WI38 (cell line): ENCODE measurements around the gene CCDC124.

Experiments used
- H3K4me3 ChIP-seq: 2 replicates; pipeline ENCODE4 v1.5.1; 2011; ENCODE audit warnings: low read depth, mild to moderate bottlenecking, control low read depth, low read length
- TF ChIP-seq, protein P1 (sequence below): IDR thresholded peaks from 2 replicates; pipeline ENCODE4 v1.5.1; 2012; ENCODE audit warnings: low read depth, mild to moderate bottlenecking, control low read depth, low read length

Gene CCDC124

DNA sequence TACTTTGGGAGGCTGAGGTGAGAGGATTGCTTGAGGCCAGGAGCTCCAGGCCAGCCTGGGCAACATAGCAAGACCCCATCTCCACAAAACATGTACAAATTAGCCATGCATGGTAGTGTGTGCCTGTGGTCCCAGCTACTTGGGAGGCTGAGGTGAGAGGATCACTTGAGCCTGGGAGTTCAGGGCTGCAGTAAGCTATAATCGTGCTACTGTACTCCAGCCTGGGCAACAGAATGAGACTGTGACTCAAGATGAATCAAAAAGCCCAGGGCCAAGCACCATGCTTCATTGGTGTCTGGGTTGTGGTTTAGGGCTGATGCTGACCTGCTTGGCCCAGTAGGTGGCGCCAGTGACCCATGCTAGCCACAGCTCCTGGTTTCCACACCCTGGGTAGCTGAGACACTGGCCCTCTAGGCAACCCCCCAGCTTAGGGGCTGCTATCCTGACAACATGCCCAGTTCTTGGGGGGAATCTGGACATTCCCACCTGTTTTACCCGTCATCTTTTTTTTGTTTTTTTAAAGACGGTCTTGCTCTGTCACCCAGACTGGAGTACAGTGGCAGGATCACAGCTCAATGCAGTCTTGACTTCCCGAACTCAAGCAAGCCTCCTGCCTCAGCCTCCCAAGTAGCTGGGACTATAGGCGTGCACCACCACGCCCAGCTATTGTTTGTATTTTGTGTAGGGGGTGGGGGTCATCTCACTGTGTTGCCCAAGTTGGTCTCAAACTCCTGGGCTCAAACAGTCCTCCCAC lies 5.5 kb downstream of the CCDC124 start:
- TF ChIP-seq, protein P1, sequence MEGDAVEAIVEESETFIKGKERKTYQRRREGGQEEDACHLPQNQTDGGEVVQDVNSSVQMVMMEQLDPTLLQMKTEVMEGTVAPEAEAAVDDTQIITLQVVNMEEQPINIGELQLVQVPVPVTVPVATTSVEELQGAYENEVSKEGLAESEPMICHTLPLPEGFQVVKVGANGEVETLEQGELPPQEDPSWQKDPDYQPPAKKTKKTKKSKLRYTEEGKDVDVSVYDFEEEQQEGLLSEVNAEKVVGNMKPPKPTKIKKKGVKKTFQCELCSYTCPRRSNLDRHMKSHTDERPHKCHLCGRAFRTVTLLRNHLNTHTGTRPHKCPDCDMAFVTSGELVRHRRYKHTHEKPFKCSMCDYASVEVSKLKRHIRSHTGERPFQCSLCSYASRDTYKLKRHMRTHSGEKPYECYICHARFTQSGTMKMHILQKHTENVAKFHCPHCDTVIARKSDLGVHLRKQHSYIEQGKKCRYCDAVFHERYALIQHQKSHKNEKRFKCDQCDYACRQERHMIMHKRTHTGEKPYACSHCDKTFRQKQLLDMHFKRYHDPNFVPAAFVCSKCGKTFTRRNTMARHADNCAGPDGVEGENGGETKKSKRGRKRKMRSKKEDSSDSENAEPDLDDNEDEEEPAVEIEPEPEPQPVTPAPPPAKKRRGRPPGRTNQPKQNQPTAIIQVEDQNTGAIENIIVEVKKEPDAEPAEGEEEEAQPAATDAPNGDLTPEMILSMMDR, result peak; percentile 91
- H3K4me3 ChIP-seq, result no peak overlapping the region

DNA sequence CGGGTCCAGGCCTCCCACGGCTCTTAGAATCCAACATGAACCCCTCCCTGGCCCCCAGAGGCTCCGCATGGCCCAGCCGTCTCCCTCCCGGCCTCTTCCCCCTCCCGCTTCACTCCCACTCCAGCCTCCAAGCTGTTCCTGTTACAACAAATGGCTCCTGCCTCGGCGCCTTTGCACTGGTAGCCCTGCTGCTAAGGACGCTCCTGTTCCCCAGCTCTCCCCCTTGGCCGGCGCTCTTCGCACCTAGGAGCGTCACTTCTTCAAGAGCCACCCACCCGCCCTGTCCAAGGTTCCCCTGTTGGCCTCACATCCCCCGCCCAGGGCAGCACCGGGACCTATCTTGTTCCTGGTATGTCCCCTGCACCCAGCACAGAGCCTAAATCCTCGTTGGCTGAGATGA lies 9.4 kb downstream of the CCDC124 start:
- no peak overlapping the region for H3K4me3 ChIP-seq
- TF ChIP-seq, protein P1, result no peak

DNA sequence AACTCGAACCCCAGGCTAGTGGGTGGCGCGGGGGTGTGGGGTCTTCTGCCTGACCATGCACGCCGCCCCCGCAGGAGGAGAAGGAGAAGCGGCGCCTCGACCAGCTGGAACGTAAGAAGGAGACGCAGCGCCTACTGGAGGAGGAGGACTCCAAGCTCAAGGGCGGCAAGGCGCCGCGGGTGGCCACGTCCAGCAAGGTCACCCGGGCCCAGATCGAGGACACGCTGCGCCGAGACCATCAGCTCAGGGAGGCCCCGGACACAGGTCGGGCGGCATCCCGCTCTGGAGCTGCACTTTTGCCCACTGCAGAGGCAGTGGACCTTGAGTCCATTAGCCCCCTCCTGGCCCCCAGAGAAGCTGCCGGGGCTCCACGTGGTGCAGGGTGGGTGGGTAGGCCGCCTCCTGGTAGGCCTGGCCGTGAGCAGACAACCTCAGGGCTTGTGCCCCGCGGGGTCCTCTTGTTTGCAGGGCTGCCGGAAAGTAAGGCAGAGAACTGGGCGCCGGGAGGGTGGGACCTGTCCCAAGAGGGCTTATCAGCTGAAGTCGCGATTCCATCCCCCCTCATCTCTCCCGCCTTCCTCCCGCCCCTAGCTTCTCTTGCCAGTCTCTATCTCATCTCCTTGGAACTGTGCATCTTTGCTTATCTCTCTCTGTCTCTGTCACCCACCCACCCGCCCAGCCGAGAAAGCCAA lies 9.9 kb downstream of the CCDC124 start:
- no peak overlapping the region for H3K4me3 ChIP-seq
- TF ChIP-seq, protein P1, result no peak

DNA sequence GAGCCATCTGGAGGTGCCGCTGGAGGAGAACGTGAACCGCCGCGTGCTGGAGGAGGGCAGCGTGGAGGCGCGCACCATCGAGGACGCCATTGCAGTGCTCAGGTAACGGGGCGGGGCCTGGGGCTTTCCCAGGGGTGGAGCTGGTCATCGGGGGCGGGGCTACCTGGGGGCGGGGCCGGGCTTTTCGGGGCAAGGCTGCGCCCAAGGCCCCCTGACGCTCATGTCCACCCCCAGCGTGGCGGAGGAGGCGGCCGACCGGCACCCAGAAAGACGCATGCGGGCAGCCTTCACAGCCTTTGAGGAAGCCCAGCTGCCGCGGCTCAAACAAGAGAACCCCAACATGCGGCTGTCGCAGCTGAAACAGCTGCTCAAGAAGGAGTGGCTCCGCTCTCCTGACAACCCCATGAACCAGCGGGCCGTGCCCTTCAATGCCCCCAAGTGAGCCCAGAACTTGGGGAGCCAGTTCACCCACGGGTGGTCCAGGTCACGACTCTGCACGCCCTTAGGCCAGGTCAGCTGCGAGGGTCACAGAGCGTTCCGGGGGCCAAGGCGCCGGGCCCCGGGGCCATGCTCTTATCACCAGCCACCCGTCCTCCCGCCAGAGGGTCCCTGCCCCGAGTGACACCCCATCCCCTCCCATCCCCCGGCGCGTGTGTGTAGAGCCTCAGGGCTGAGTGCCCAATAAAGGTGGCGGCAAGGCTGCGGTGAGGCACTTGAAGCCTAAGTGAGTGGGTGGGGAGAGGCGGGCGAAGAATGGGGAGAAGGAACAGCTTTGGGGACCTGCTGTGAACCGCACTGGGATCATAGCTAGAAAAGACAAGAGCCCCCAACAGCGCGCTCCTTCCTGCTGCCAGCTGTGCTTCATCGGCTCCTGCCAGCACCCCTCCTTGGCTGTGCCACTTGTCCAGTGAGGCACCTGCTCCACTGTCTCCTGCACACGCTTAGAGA lies 10.7 kb downstream of the CCDC124 start:
- no peak overlapping the region for H3K4me3 ChIP-seq
- TF ChIP-seq, protein P1, result no peak

DNA sequence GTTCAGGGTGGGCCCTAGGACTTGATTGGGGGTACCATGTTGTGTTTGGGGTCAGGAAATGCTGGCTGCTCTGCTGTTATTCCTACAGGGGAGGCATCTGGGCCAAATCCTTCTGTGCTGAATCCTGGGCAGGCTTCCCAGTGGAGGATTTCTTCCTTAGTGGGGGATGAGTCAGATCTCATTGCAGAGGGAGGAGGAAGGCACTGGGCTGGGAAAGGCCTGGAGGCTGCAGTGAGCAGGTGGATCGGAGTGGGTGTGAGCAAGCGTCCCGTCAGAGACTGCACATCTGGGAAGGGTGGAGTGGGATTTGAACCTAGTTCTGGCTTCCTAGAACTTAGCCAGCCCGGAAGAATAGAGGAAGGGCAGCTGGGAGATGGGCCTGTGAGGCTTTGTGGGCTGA lies 11.5 kb downstream of the CCDC124 start:
- no peak overlapping the region for H3K4me3 ChIP-seq
- TF ChIP-seq, protein P1, result no peak

DNA sequence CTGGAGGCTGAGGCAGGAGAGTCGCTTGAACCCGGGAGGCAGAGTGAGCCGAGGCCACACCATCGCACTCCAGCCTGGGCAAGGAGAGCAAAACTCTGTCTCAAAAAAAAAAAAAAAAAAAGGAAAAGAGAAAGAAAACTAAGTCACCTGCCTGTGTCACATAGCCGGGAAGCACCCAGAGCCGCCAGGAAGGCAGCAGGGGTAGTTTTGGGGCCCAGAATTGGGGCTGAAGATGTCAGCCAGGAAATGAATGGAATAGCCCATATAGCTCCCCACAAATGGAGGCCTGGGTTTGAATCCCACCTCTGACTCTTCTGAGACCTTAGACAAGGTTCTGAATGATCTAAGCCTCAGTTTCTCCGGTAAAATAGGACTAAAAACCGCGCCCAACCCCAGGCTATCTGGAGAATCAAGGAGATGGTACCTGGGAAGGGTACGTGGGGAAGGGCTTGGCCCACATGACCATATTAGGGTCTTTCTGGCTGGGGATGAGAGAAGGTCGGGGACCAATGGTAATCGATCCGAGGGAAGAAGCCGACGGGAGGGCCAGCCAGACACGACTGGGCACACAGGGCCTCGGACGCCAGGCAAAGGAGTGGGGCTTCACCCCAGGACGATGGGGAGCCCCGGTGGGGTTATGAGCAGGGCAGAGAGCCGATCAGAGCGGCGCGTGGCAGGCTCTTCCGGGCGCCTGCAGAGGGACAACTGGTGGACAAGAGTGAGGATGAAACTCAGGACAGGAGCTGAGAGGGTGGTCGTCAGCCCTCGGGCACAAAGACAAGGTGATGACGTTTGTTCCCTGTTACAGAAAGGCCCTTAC lies 14.4 kb downstream of the CCDC124 start:
- TF ChIP-seq, protein P1, result no peak

More for the DNA sequence above, 14.4 kb downstream of the CCDC124 start:
- H3K4me3 ChIP-seq, result peak overlapping the region; percentile 51
